Measurements from ENCODE around the gene SLC2A3. TPM values are rescaled to one million over a fixed set of nuclear protein-coding genes. Genes with fewer than 3 reads are reported as not detected.

The SLC2A3 gene
- total RNA-seq, 1 donor from 2014 or later = 48.4 TPM

Small RNA genes lying within 50 kb of the gene (small RNA-seq; reads per million reads assigned to genes)
- gene RF00019 (ENCODE audit: low replicate concordance) = not detected

Other genes with a start within 250 kb of the SLC2A3 start
- not detected for gene GDF3, start 240.4 kb downstream of the SLC2A3 start, total RNA-seq
- gene DPPA3, start 224.8 kb downstream of the SLC2A3 start, total RNA-seq = not detected
- gene CLEC4C, start 188.8 kb downstream of the SLC2A3 start, total RNA-seq = not detected
- not detected for gene NANOGNB, start 171.0 kb downstream of the SLC2A3 start, total RNA-seq
- not detected for gene NANOG, start 146.8 kb downstream of the SLC2A3 start, total RNA-seq
- gene SLC2A14, start 63.3 kb downstream of the SLC2A3 start, total RNA-seq = under 0.01 TPM
- 10.3 TPM for gene FOXJ2, start 96.5 kb upstream of the SLC2A3 start, total RNA-seq
- gene C3AR1, start 130.2 kb upstream of the SLC2A3 start, total RNA-seq = 0.49 TPM
- gene NECAP1, start 146.1 kb upstream of the SLC2A3 start, total RNA-seq = 171 TPM
- 0.25 TPM for gene CLEC4A, start 187.4 kb upstream of the SLC2A3 start, total RNA-seq
- not detected for gene ZNF705A, start 220.8 kb upstream of the SLC2A3 start, total RNA-seq

Data from temporal lobe (tissue), 2 donors.